SIG-M5 treated with dmso at 0.1 percent for 504 hours (cell line): ENCODE measurements around the gene CCDC85C.

Experiments used
- DNase-seq: peaks from one replicate; lab custom pipeline; 2025; ENCODE audit not compliant: unreplicated experiment; lab: John Stamatoyannopoulos, UW

Gene CCDC85C

GRCh38 chr14:99542566-99542965 is 61.4 kb downstream of the CCDC85C start:
- no peak for DNase-seq

GRCh38 chr14:99541677-99542470 is 62.1 kb downstream of the CCDC85C start:
- DNase-seq = no peak

- no peak for DNase-seq
These were observed 62.8 kb downstream of the CCDC85C start for GRCh38 chr14:99541211-99541610.

GRCh38 chr14:99540196-99541032 is 63.6 kb downstream of the CCDC85C start:
- DNase-seq = no peak

GRCh38 chr14:99539491-99539890 is 64.5 kb downstream of the CCDC85C start:
- no peak for DNase-seq

- no peak for DNase-seq
These were observed 65.3 kb downstream of the CCDC85C start for GRCh38 chr14:99538733-99539132.

GRCh38 chr14:99538275-99538674 is 65.7 kb downstream of the CCDC85C start:
- DNase-seq = no peak

- no peak for DNase-seq
These were observed 66.6 kb downstream of the CCDC85C start for GRCh38 chr14:99537399-99537798.

- DNase-seq = no peak
These were observed 67.9 kb downstream of the CCDC85C start for GRCh38 chr14:99535908-99536778.

GRCh38 chr14:99535448-99535847 is 68.6 kb downstream of the CCDC85C start:
- no peak for DNase-seq

GRCh38 chr14:99534863-99535262 is 69.1 kb downstream of the CCDC85C start:
- no peak for DNase-seq

GRCh38 chr14:99534333-99534732 is 69.7 kb downstream of the CCDC85C start:
- DNase-seq = no peak

GRCh38 chr14:99532310-99532709 is 71.7 kb downstream of the CCDC85C start:
- no peak for DNase-seq

GRCh38 chr14:99531251-99532096 is 72.5 kb downstream of the CCDC85C start:
- no peak for DNase-seq

- no peak for DNase-seq
These were observed 73.4 kb downstream of the CCDC85C start for GRCh38 chr14:99530407-99531155.

GRCh38 chr14:99529899-99530298 is 74.1 kb downstream of the CCDC85C start:
- DNase-seq = no peak

GRCh38 chr14:99527427-99528076 is 76.5 kb downstream of the CCDC85C start:
- no peak for DNase-seq

GRCh38 chr14:99527026-99527425 is 77.0 kb downstream of the CCDC85C start:
- no peak for DNase-seq

GRCh38 chr14:99525699-99526080 is 78.3 kb downstream of the CCDC85C start:
- DNase-seq = no peak
